H1 (cell line): Measurements from ENCODE around the gene HK1. TPM values are rescaled to one million over a fixed set of nuclear protein-coding genes. Genes with fewer than 3 reads are reported as not detected.

ENCODE experiments used
- CBX5 ChIP-seq: fragments of 300-800, 300-1000 bp; sonication (generic); IDR thresholded peaks from 2 replicates; pipeline ENCODE4 v1.7.1; 2016; ENCODE audit warnings: antibody characterized with exemption, low read length, low read depth
- GTF2F1 ChIP-seq: IDR thresholded peaks from 2 replicates; pipeline ENCODE4 v1.6.1; 2012; ENCODE audit warnings: low read depth, low read length, improper control_type of control experiment, borderline replicate concordance
- KDM5A ChIP-seq: fragments of 200-600 bp; IDR thresholded peaks from 2 replicates; pipeline ENCODE4 v1.7.1; 2012; ENCODE audit warnings: mild to moderate bottlenecking, low read length, inconsistent platforms, mixed read lengths
- PHF8 ChIP-seq: fragments of 200-600 bp; sonication (generic); conservative IDR thresholded peaks from 2 replicates; pipeline ENCODE4 v1.7.1; 2012; ENCODE audit warnings: low read depth, mild to moderate bottlenecking, inconsistent platforms, low read length, moderate library complexity
- SP2 ChIP-seq: IDR thresholded peaks from 2 replicates; pipeline ENCODE4 v1.6.1; 2012; ENCODE audit warnings: mild to moderate bottlenecking, low read length, inconsistent platforms
- TCF12 ChIP-seq: IDR thresholded peaks from 2 replicates; pipeline ENCODE4 v1.6.1; 2011; ENCODE audit warnings: low read depth, mild to moderate bottlenecking, low read length
- polyA plus RNA-seq, 7 experiments: library from polyadenylated mRNA; depleted of rRNA in 3 of 7; stranded (reverse) in 5 of 7; unstranded in 2 of 7; fragments of >200 nt in 5 of 7; fragments of 200-250 nt in 2 of 7; gene quantifications; 1 replicate in 5 of 7; 2 replicates in 1 of 7; 4 replicates in 1 of 7; pipeline versions ENCODE4 v1.2.1 to v1.2.3, GENCODE V29; 2011 to 2013; ENCODE audit warnings: missing spikeins in 2 of 7, mixed read lengths in 2 of 7
- total RNA-seq: library from RNA; stranded (reverse); fragmentation: NEBNext Ultra II Directional; extraction: Animal tissue kit (Norgen Biotek cat#: 25700); gene quantifications from 2 replicates; pipeline ENCODE4 v1.2.1, GENCODE V29; 2021
- TF ChIP-seq, protein P1 (sequence below): IDR thresholded peaks from 2 replicates; pipeline ENCODE4 v1.6.1; 2012; ENCODE audit warnings: low read length, inconsistent platforms

The HK1 gene
- total and polyA plus RNA-seq, 2 of the 8 experiments (the other 6 are each of a cell fraction or from before 2014, with no cell fraction given) = 55.8 to 247 TPM

GRCh38 chr10:69415951-69416350 is 137.7 kb downstream of the HK1 start (continued):
- TF ChIP-seq, protein P1, sequence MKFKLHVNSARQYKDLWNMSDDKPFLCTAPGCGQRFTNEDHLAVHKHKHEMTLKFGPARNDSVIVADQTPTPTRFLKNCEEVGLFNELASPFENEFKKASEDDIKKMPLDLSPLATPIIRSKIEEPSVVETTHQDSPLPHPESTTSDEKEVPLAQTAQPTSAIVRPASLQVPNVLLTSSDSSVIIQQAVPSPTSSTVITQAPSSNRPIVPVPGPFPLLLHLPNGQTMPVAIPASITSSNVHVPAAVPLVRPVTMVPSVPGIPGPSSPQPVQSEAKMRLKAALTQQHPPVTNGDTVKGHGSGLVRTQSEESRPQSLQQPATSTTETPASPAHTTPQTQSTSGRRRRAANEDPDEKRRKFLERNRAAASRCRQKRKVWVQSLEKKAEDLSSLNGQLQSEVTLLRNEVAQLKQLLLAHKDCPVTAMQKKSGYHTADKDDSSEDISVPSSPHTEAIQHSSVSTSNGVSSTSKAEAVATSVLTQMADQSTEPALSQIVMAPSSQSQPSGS = no peak
- TF ChIP-seq KDM5A (no peak), CBX5 (no peak), TCF12 (no peak), GTF2F1 (no peak), SP2 (no peak), PHF8 (no peak)
